Measurements from ENCODE around the gene TTYH1.

TTYH1 gene

DNA sequence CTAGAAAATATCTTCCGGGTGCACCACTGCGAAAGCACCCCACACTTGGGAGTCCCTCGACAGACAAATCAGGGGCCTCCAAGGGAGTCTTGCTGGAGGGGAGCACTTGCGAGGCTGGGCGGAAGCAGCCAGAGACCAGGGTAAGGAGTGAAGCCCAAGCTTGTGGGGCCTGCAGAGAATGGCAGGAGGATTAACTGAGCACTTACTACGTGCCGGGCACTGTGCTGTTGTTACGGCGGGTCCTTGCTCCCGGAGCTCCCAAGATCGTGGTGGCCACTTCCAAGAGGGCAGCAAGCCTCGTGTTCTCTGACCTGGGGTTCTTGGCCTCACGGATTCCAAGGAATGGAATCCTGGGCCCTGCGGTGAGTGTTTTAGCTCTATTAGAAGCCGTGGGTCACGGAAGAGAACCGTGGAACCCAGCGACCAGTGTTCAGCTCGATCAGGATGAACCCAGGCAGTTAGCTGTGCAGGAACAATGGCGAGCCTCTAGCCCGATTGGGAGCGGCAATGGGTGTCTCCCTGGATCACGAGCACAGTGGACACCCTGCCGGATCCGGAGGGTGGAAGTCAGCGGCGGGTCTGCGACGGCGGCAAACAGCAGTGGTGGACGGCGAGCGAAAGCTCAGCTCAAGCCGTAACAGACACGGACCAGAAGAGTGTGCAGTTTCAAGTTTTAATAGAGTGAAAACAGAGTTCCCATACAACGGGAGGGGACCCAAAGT, 9.6 kb downstream of the TTYH1 start:
- DNase-seq (ENCODE audit: low read depth) = no peak

DNA sequence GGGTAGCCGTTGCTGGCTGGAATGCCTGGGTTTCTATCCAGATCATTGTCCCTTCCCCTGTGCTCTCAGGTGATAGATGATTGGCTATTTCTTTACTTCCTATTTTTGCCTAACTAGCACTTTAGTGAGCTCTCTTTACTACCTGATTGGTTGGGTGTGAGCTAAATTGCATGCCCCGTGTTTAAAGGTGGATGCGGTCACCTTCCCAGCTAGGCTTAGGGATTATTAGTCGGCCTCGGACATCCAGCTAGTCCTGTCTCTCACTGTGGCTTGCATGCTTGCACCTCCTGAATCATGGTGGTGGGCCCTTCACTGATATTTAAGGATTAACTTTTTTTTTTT, 10.1 kb downstream of the TTYH1 start:
- no peak for DNase-seq (ENCODE audit: low read depth)

DNA sequence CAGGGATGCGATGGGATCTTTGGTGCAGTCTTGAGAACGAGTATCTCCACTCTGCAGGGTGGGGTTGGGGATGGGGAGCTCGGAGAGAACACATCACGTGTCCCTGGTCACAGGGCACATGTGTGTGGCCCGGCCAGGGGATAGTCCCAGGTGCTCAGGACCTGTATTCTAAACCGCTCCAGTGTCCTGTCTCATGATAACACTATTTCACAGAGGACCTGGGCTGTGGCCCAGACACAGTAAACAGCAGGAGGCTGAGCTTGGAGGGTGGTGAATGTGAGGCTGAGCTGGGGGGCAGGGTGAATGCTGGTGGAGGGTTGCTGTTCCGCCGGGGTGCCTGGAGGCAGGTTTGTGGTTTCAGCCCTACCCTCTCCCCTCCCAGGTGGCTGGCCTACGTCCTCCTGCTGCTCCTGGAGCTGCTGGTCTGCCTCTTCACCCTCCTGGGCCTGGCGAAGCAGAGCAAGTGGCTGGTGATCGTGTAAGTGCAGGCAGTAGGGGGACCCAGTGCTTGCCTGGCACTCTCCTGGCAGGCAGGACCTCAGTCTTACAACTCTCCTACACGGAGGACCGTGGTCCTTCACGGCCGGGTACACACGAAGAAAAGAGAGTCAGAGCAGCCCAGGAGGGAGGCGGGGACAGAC, 11.1 kb downstream of the TTYH1 start:
- no peak for DNase-seq (ENCODE audit: low read depth)

GRCh38 chr19:54427586-54427985, 12.3 kb downstream of the TTYH1 start:
- no peak for DNase-seq (ENCODE audit: low read depth)

GRCh38 chr19:54428323-54429175, 13.3 kb downstream of the TTYH1 start:
- DNase-seq (ENCODE audit: low read depth) = no peak

- no peak for DNase-seq (ENCODE audit: low read depth)
These were observed 13.9 kb downstream of the TTYH1 start for GRCh38 chr19:54429176-54429495.

DNA sequence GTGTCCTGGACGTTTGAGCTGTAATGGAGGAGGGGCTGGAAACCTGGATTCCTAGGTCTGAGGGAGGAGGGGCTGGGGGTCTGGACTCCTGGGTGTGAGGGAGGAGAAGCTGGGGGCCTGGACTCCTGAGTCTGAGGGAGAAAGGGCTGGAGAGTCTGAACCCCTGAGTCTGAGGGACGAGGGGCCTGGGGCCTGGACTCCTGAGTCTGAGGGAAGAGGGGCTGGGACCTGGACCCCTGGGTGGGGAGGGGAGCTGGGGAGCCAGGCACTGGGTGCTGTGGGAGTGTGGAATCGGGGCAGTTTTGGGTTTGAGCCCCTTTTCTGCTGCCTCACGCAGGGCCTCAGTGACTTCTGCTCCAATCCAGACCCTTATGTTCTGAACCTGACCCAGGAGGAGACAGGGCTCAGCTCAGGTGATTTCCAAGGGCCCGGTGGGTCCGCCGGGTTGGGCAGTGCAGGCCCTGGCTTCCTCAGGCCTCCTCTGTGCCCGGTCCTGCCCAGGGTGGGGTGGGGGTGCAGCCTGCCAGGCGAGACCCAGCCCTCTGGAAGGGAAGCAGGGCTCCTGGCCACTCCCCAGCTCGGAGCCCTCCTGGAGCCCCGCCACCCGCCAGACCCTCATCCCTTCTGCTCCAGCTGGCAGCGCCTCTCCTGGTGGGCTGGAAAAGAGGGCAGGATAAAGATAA, 14.4 kb downstream of the TTYH1 start:
- no peak for DNase-seq (ENCODE audit: low read depth)

DNA sequence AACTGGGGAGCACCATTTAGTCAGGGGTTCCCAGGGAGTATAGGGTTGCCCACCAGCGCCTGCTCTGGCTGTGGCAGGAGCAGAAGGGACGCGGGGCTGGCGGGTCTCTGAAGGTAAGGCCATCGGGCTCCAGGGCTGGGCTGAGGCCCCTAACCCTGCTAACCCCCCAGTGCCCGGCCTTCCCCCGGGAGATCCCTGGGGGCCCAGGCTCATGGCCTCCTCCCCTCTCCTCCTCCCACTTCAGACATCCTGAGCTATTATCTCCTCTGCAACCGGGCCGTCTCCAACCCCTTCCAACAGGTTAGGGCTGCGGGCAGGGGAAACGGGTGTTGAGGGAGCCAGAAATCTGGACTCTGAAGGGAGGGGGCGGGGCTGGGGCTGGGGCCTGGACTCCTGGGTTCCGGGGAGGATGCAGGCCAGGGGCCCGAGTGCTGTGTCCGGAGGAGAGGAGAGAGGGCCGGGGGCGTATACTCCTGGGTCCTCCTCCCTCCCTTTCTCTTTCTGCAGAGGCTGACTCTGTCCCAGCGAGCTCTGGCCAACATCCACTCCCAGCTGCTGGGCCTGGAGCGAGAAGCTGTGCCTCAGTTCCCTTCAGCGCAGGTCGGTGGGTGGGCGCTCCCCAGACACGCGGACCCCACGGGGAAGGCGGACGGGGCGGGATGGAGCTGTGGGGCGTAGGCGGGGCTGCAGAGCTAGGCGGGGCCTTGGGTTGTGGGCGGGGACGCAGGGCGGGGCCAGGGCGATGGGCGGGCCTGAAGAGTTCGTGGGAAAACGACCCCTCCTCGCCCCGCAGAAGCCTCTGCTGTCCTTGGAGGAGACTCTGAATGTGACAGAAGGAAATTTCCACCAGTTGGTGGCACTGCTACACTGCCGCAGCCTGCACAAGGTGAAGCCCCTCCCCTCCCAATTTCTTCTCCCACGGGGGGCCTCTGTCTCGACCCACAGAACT, 15.3 kb downstream of the TTYH1 start:
- DNase-seq (ENCODE audit: low read depth) = peak; percentile 21

GRCh38 chr19:54431255-54431838, 16.1 kb downstream of the TTYH1 start:
- no peak for DNase-seq (ENCODE audit: low read depth)

- no peak for DNase-seq (ENCODE audit: low read depth)
These were observed 17.0 kb downstream of the TTYH1 start for GRCh38 chr19:54432144-54432738.

GRCh38 chr19:54433697-54434096, 18.4 kb downstream of the TTYH1 start:
- no peak for DNase-seq (ENCODE audit: low read depth)

DNA sequence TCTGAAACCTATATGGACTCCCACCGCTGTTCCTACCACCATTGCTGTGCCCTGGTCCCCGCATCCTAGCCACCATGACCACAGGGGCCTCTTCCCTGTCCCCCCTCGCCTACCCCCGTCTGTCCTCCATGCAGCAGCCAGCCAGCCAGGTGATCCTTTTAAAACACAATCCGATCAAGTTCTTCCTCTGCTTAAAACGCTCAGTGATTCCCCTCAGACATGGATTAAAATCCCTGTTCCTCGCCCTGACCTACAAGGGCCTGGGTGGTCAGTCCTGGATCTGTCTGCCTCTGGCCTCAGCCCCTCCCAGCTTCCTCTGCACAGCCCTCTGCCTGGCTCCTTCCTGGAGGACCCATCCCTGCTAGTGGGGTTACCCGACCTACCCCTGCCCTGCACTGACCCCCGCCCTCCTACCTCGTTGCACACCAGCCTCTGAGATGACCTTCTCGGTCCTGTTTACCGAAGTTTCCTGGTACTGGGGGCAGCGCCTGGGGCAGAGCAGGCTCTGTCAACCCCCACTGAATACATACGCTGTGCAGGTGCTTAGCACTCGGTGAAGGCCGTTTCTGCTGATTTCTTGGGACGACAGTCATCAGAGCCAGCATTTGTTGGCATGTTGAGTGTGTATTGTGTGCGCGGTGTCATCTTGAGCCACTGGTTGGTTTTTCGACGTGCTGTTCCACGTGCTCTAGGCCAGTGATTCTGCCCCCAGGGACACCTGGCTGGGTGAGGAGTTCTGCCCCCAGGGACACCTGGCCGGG, 19.0 kb downstream of the TTYH1 start:
- DNase-seq (ENCODE audit: low read depth) = no peak

- DNase-seq (ENCODE audit: low read depth) = no peak
These were observed 19.6 kb downstream of the TTYH1 start for GRCh38 chr19:54434873-54435214.

DNA sequence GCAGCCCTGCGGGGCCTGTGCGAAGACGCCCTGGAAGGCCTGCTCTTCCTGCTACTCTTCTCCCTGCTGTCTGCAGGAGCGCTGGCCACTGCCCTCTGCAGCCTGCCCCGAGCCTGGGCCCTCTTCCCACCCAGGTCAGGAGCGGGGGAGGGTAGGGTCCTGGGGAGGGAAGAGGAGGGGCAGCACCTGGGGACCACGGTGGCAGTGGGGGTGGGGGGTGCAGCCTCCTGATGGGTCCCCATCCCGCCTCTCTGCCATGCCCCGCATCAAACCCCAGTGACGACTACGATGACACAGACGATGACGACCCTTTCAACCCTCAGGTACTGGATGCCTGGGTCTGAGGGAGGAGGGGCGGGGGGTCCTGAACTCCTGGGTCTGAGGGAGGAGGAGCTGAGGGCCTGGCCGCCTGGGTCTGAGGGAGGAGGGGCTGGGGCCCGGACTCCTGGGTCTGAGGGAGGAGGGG, 20.3 kb downstream of the TTYH1 start:
- DNase-seq (ENCODE audit: low read depth) = no peak

- no peak for DNase-seq (ENCODE audit: low read depth)
These were observed 20.8 kb downstream of the TTYH1 start for GRCh38 chr19:54436031-54436523.

- no peak for DNase-seq (ENCODE audit: low read depth)
These were observed 21.5 kb downstream of the TTYH1 start for GRCh38 chr19:54436628-54437252.

GRCh38 chr19:54439174-54439851, 24.0 kb downstream of the TTYH1 start:
- DNase-seq (ENCODE audit: low read depth) = no peak

- no peak for DNase-seq (ENCODE audit: low read depth)
These were observed 25.4 kb downstream of the TTYH1 start for GRCh38 chr19:54440641-54441040.

- no peak for DNase-seq (ENCODE audit: low read depth)
These were observed 29.5 kb downstream of the TTYH1 start for GRCh38 chr19:54444737-54445136.
